Activated CD8-positive, alpha-beta memory T cell treated with anti-CD3 and anti-CD28 coated beads, Interleukin-2, amount 50 U/mL, for 24 hours (primary cell): Measurements from ENCODE around the gene LAMC1.

ENCODE experiments used
- DNase-seq: peaks from one replicate; pipeline ENCODE4 v3.0.0-alpha.2; 2020; ENCODE audit errors: extremely low read depth

The LAMC1 gene

GRCh38 chr1:183021405-183022201 lies 1.6 kb upstream of the LAMC1 start:
- DNase-seq = no peak

DNA sequence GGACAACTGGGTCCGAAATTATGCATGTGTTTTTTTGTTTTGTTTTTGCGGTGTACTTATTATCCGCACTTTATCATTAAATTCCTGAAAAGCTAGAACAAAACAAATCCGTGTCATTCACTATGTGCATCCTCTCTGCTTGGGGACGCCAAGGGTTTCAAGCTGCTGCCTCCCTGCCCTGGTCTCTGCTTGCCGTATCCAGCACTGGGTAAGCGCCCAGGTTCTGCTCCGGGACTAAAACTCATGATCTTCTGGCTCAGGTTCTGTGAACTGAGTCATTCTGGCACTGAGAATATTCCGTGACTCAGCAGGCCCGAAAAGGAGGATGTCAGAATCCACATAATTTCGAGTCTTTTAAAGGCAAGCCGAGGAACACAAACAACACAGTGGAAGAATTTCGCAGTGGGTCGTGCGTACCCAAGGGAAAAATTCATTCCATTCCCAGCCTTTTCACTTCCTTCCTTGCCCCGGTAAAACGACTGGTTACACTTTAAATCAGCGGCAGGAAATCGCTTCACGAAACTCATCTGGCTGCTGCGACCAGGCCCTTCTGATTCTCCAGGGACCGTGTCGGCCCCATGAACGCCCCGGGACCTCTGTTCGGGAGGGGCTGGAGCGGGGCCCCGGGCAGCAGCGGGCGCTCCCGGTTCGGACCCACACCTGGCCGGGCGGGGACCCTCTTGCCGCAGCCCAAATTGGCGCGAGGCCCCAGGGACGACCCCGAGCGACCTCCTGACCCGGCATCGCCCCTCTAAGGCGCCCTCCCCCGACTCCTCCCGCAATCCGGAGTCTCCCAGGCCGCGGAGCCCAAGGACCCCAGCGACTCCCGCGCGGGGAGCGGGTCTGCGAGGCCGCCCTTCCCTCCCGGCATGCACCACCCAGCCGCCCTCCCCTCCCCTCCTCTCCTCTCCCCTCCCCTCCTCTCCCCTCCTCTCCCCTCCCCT lies 746 bp upstream of the LAMC1 start:
- no peak for DNase-seq

DNA sequence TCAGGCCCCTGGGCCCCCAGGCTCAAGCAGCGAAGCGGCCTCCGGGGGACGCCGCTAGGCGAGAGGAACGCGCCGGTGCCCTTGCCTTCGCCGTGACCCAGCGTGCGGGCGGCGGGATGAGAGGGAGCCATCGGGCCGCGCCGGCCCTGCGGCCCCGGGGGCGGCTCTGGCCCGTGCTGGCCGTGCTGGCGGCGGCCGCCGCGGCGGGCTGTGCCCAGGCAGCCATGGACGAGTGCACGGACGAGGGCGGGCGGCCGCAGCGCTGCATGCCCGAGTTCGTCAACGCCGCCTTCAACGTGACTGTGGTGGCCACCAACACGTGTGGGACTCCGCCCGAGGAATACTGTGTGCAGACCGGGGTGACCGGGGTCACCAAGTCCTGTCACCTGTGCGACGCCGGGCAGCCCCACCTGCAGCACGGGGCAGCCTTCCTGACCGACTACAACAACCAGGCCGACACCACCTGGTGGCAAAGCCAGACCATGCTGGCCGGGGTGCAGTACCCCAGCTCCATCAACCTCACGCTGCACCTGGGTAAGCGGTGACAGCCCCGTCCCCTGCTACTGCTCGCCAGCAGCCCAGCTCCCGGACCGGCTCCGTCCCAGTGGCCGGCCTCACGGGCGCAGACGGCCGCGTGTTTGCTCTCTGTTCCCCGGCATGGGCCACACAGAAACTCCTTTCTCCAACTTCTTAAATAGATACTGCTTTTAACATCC lies 539 bp downstream of the LAMC1 start:
- no peak for DNase-seq

DNA sequence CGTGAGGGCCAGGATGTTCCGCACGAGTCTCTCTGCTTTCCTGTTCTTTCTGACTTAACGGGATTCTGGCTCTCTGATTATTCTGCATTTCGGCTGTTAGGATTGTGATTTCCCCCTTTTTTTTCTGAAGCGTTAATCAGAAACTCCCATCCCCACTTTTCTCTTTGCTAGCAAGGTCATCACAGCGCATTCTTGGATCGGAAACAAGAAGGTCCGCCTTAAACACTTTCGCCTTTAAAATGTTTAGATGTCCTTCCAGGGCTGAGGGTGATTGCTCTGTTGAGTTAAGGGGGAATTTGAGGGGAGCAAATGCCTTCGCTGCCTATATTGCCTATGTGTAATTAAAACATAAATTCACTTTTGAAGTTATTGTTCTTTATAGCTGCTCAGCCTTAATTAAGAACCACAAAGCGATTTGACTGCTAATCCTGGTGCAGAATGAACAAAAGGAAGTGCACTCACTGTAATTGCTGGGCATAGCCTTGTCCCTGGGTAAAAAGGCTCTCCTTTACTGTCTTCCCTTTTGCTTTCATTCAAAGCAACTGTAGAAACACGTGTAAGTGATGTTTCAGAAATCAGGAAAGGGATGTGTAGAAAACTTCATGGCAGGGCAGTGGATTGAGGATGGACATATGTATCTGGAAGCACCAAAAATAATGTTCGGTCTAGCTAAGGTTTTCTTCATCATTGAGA lies 1.2 kb downstream of the LAMC1 start:
- no peak for DNase-seq

DNA sequence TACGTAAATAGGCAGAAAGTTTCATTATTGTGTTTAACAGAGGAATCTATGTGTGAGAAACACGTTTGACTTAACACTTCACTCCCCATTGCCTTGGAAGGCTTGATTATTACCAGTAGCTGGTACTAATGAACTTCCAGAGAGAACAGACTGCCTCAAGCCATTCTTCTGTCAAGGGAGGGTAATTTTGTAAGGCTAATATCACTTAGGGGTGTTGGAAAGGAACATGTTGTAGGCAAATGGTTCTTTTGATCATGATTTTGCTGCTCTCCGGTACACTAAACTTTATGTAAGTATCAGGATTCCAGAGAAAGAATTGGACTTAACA lies 1.8 kb downstream of the LAMC1 start:
- no peak for DNase-seq

- no peak for DNase-seq
These were observed 2.9 kb downstream of the LAMC1 start for GRCh38 chr1:183025782-183026774.

DNA sequence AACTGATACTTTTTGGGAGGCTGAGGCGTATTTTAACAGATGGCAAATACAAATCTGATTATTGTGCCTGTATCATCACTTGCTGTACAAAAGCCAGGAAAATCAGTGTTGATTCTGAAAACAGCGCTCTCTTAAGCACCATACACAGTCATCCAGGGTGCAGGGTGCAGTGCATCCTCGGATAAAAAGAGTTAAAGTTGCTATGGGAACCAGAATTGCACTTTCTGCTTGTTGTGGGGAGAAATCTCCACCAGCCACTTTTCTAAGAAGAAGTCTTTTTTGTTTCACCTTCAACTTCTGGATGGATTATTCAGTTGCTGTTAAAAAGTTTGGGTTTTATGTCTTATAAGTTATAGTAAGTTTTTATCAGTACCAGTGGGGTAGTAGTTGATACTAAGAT lies 3.8 kb downstream of the LAMC1 start:
- DNase-seq = no peak

- DNase-seq = no peak
These were observed 4.6 kb downstream of the LAMC1 start for GRCh38 chr1:183027791-183028190.

DNA sequence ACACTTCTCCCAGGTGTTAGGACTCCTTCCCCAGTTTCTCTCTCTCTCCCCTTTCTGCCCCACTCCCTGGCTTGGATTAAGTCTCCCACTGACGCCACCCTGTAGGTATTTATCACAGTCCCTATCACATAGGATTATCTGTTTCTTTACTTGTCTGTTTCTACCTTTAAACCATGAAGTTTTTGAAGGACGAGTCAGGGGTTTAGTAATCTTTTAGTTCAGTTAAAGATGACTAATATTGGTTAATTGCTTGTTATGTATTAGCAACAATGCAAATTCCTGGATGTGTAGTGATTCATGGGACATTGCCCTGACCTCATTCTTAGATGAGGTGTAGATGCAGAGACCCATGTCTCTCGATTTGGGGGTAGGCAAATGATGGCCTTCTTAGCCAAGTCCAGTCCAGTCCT lies 6.4 kb downstream of the LAMC1 start:
- DNase-seq = no peak

DNA sequence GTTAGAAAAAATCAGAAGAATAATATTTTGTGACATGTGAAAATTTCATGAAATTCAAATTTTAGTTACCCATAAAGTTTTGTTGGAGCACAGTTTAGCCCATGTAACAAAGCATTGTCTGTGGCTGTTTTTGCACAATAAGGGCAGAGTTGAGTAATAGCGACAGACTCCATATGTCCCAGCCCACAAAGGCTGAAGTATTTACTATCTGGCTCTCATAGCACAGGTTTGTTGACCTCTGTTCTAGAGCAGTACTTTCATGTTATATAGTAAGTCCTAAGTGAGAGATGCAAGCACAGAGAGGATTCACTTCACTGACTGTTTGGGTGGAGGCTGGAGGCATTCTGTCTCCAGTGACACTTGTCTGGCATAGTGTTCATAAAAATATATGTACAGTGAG lies 6.8 kb downstream of the LAMC1 start:
- DNase-seq = no peak

DNA sequence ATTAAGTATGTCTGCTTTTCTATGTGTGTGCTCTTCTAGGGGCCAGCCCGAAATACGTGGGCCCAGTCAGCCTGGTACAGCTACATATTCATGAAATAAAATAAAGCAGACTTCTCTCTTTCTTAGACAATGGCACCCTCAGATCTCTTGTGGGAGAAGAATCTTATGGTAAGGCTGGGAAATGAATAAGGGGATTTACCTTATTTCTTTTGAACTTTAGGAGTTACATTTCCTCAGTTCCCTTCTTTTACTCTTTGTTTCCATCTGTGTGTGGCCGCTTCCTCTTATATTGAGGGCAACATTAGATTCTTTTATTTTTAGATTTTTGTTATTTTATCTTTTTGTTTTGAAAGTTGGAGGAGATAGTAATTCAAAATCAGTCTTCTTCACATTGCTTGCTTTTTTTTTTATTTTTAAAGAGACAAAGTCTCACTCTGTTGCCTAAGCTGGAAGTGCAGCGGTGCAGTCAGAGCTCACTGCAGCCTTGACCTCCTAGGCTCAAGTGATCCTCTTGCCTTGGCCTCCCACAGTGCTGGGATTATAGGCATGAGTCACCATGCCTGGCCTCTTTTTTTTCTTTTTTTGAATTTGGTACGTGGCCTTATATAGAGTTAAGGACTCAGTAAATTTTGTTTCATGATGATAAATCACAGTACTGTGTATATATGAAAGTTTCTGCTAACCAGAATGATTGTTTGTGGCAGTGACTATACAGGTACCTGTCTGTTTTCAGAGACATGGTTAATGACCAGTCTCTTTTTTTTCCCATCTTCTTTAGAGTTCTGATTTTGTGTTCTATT lies 9.1 kb downstream of the LAMC1 start:
- DNase-seq = no peak

DNA sequence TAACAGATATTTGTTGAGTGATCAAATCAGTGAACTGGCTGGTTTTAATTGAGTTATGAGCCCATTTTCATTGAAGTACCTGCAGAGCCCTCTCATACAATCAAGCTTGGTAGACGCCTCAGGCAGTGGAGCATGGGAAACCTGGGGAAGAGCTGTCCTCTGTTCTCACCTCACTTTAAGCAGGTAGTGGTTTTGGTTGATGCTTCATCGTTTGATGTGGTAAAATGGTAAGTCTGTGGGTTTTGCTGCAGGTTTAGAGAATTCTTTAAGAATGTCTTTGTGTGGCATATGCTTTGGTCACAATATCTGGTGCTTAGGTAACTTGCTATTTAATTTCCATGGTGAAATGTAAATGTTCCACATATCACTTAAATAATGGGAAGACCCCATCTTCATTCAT lies 10.0 kb downstream of the LAMC1 start:
- no peak for DNase-seq

GRCh38 chr1:183034682-183035081 lies 11.5 kb downstream of the LAMC1 start:
- no peak for DNase-seq

DNA sequence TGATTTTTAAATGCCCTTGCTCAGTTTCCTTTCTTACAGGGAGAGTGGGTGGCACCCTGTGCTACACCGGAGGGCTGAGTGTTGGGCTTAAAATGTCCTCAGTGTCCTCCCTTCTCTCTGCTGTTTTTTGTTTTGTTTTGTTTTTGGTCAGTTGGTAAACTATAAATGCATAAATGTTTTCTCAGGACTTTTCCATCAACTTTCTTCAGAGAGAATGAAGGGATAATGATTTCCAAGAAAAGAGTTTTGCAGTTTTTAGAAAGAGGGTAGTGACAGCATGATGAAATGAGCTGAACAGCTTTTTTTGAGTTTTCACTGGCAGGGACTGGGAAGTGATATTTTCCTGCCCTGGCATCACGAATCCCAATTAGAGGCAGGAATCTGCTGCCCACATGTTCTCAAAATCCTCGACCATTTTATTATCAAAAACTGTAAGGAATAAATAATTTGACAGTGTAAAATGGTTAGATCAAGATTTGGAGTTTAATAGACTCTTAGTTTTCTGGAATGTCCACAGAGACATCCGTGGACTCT lies 15.2 kb downstream of the LAMC1 start:
- DNase-seq = no peak

GRCh38 chr1:183038913-183039312 lies 15.7 kb downstream of the LAMC1 start:
- DNase-seq = no peak

DNA sequence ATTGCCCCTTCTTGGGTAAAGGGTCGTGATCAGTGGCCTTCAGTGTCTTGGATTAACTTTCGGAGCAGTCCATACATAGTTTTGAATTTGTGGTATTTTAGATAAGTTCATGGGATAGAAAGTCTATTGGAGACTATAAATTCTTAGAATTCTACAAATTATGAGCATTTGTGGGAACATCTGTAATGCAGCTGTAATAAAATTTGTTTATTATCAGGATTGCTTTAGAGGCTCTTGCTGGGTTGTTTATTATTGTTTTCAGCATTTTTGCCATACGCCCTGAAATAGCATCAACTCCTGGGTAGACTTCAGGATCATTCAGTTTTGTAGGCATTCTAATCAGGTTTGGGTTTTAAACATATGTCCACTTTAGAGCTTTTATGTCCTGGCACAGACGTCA lies 16.1 kb downstream of the LAMC1 start:
- no peak for DNase-seq

DNA sequence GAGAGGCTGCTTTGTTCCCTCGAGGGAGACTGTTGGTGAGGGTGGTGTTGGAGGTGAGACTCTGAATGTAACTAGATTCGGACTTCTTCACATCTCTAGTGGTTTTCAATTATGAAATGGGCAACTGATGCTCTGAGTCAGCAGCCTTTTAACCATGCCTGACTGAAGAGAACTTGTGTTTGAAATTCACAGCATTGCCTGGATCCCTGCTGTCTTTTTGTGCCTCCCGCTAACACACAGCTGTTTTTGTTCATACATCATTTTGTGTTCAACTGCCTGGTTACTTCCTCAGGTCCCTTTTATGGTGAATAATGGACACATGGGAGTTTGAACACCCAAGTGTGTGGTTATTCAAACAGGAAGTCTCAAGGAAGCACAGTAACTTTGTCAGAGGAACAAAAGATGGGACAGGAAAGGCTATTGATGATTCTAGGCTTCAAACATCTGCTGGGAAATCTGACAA lies 16.8 kb downstream of the LAMC1 start:
- DNase-seq = no peak

DNA sequence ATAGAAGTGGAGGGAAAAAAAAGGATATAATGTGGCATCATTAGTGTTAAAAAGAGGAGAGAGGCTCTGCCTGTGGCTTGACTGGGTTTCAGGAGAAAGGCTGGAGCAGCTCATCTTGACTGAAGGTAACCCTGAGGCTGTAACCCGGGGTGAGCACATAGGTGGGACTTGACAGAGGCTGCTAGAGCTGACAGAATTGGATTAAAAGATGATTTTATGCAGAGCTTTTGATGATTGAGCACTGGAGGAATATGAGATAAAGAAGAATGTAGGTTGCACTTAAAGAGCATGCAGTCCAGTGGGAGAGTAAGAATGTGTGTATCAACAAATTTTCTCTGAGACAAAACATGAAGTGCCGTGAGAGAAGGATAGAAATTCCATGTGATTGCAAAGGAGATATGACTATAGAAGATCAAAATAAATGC lies 17.3 kb downstream of the LAMC1 start:
- DNase-seq = no peak

DNA sequence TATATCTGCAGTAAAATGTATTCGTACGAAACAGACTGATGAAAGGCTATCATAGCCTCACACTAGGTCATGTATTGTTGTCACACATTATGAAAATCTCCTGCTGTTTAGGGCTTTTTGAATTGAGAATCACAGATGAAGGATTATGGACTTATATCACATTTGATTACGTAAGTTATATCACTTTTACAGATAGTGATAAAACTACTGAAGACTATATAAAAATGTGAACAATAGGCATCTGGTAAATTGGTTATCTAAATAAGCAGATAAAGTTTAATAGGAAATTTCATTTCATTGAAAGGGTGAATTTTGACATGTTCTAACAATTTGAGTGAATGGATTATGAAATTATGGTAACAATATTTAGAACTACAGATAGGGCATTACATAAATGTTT lies 20.0 kb downstream of the LAMC1 start:
- DNase-seq = no peak
